ENCODE measurements around the gene SHISAL1.

- TF ChIP-seq TAF1 (IDR thresholded peaks at IDR 0.05; ENCODE audit: low read depth, low read length) (no peak), POLR2A (IDR thresholded peaks at IDR 0.05; ENCODE audit: low read depth, low read length) (no peak), POLR2AphosphoS5 (IDR thresholded peaks at IDR 0.05; ENCODE audit: low read depth, low read length) (no peak), PAX5 (IDR thresholded peaks at IDR 0.05; ENCODE audit: insufficient read depth, low read length, severe bottlenecking) (no peak), SPI1 (IDR thresholded peaks at IDR 0.05; ENCODE audit: low read depth, low read length) (no peak)
Observed at GRCh38 chr22:44221710-44222475, 90.9 kb downstream of the SHISAL1 start.
